DOHH2 (cell line): ENCODE data around the gene TFIP11.

Source experiments
- H3F3A ChIP-seq: fragments of 200-600 bp; sonication (generic), shearing (Covaris generic); 2 replicates; pipeline ENCODE4 v1.6.0; 2016; ENCODE audit warnings: antibody characterized with exemption, mild to moderate bottlenecking; ENCODE audit not compliant: control insufficient read depth, insufficient read depth
- H3K27ac ChIP-seq: fragments of 200-600 bp; sonication (generic); 2 replicates; pipeline ENCODE4 v1.5.1; 2014; ENCODE audit warnings: low read depth, mild to moderate bottlenecking, low read length, moderate library complexity
- H3K27me3 ChIP-seq: fragments of 200-600 bp; sonication (generic); 2 replicates; pipeline ENCODE4 v1.6.1; 2014; ENCODE audit warnings: mild to moderate bottlenecking, low read length, mixed read lengths; ENCODE audit not compliant: control insufficient read depth
- H3K36me3 ChIP-seq: fragments of 200-600 bp; sonication (generic); 2 replicates; pipeline ENCODE4 v1.6.1; 2014; ENCODE audit warnings: mild to moderate bottlenecking, low read length, moderate library complexity, mixed read lengths; ENCODE audit not compliant: control insufficient read depth
- H3K4me1 ChIP-seq: fragments of 200-600 bp; sonication (generic); 2 replicates; pipeline ENCODE4 v1.6.1; 2014; ENCODE audit warnings: mild to moderate bottlenecking, low read length, mixed read lengths; ENCODE audit not compliant: control insufficient read depth
- H3K4me2 ChIP-seq: fragments of 200-600 bp; sonication (generic); 2 replicates; pipeline ENCODE4 v1.6.0; 2014; ENCODE audit warnings: mild to moderate bottlenecking, low read length, moderate library complexity
- H3K4me3 ChIP-seq: fragments of 200-600 bp; sonication (generic); 2 replicates; pipeline ENCODE4 v1.5.1; 2014; ENCODE audit warnings: mild to moderate bottlenecking, low read length, mixed read lengths
- H3K79me2 ChIP-seq: fragments of 200-600 bp; sonication (generic); 2 replicates; pipeline ENCODE4 v1.6.1; 2014; ENCODE audit warnings: mild to moderate bottlenecking, low read length, mixed read lengths; ENCODE audit not compliant: control insufficient read depth
- H3K9me2 ChIP-seq: fragments of 200-600 bp; sonication (generic); replicated peaks from 2 replicates; pipeline ENCODE4 v1.6.1; 2014; ENCODE audit warnings: mild to moderate bottlenecking, low read length, mixed read lengths; ENCODE audit not compliant: control insufficient read depth
- H3K9me3 ChIP-seq: fragments of 200-600 bp; sonication (generic); 2 replicates; pipeline ENCODE4 v1.6.1; 2014; ENCODE audit warnings: antibody characterized with exemption, low read length, mixed read lengths; ENCODE audit not compliant: control insufficient read depth, insufficient read depth
- H4K20me1 ChIP-seq: fragments of 200-600 bp; sonication (generic); 2 replicates; pipeline ENCODE4 v1.6.0; 2014; ENCODE audit warnings: low read depth, mild to moderate bottlenecking, antibody characterized with exemption, low read length, moderate library complexity; ENCODE audit not compliant: control insufficient read depth, insufficient read depth
- CTCF ChIP-seq: fragments of 200-600 bp; sonication (generic); IDR thresholded peaks from one replicate; pipeline ENCODE4 v1.5.1; 2014; ENCODE audit warnings: antibody characterized with exemption, mild to moderate bottlenecking, low read depth, low read length; ENCODE audit not compliant: poor library complexity, severe bottlenecking
- EZH2phosphoT487 ChIP-seq: fragments of 200-600 bp; sonication (generic); IDR thresholded peaks from 2 replicates; pipeline ENCODE4 v1.6.1; 2017; ENCODE audit warnings: borderline replicate concordance, mild to moderate bottlenecking, antibody characterized with exemption, low read length, moderate library complexity, mixed read lengths

Gene TFIP11

GRCh38 chr22:26477341-26477731 lies 34.9 kb downstream of the TFIP11 start:
- TF ChIP-seq EZH2phosphoT487 (no peak), CTCF (no peak)
- Histone ChIP-seq H3K27ac (peak overlapping the region; percentile 9; the same call in 1 of the 2 replicates), H3K4me3 (peak overlapping the region; percentile 97), H4K20me1 (no peaks in the 10 kb centered on the region), H3K9me3 (no peaks in the 10 kb centered on the region), H3K79me2 (peaks cover 94% of the 10 kb centered on the region), H3K4me2 (peak overlapping the region; percentile 98), H3K27me3 (no peaks in the 10 kb centered on the region), H3K9me2 (no peaks in the 10 kb centered on the region), H3F3A (peaks cover 19% of the 10 kb centered on the region), H3K4me1 (peaks cover 61% of the 10 kb centered on the region), H3K36me3 (peaks cover 92% of the 10 kb centered on the region)

GRCh38 chr22:26476705-26477340 lies 35.5 kb downstream of the TFIP11 start:
- 0 out of 2 replicates have a peak overlapping the region, but pooled peaks have one; percentile 9 for H3K27ac ChIP-seq
- peaks cover 92% of the 10 kb centered on the region for H3K36me3 ChIP-seq
- no peaks in the 10 kb centered on the region for H3K9me3 ChIP-seq
- H3K4me1 ChIP-seq, result peaks cover 56% of the 10 kb centered on the region
- no peaks in the 10 kb centered on the region for H3K9me2 ChIP-seq
- H4K20me1 ChIP-seq, result no peaks in the 10 kb centered on the region
- H3K4me2 ChIP-seq, result peak overlapping the region; percentile 98
- peak overlapping the region; percentile 97 for H3K4me3 ChIP-seq
- peaks cover 14% of the 10 kb centered on the region for H3F3A ChIP-seq
- peaks cover 89% of the 10 kb centered on the region for H3K79me2 ChIP-seq
- no peaks in the 10 kb centered on the region for H3K27me3 ChIP-seq
- no peak for TF ChIP-seq CTCF
- no peak for TF ChIP-seq EZH2phosphoT487

GRCh38 chr22:26474682-26475081 lies 37.6 kb downstream of the TFIP11 start:
- H3K79me2 ChIP-seq, result peaks cover 68% of the 10 kb centered on the region
- H4K20me1 ChIP-seq, result no peaks in the 10 kb centered on the region
- TF ChIP-seq EZH2phosphoT487 (no peak), CTCF (no peak)
- peaks cover 7% of the 10 kb centered on the region for H3F3A ChIP-seq
- H3K36me3 ChIP-seq, result peaks cover 92% of the 10 kb centered on the region
- no peak overlapping the region; the same call in 1 of the 2 replicates for H3K4me2 ChIP-seq
- H3K27me3 ChIP-seq, result no peaks in the 10 kb centered on the region
- no peaks in the 10 kb centered on the region for H3K9me2 ChIP-seq
- H3K27ac ChIP-seq, result no peak overlapping the region
- H3K4me1 ChIP-seq, result peaks cover 35% of the 10 kb centered on the region
- H3K4me3 ChIP-seq, result no peak overlapping the region
- H3K9me3 ChIP-seq, result no peaks in the 10 kb centered on the region
